ENCODE data around the gene CCDC116.
"Not testable (repeated sequence)": the region's sequence is repeated elsewhere in the genome, so short reads cannot be mapped to it uniquely, and the experiment has no call there.

CCDC116 gene

GRCh38 chr22:21632237-21632895 is at the start of gene CCDC116:
Gene CCDC116, plus strand, starts transcription at chr22:21632760. Its CDS starts 422 bp downstream, at chr22:21633182.
- peak; percentile 91 to 93 for DNase-seq

GRCh38 chr22:21582801-21583740 is 49.5 kb upstream of the CCDC116 start:
- DNase-seq = no peak

- DNase-seq = no peak
Observed at GRCh38 chr22:21585389-21585788, 47.2 kb upstream of the CCDC116 start.

GRCh38 chr22:21587803-21588611 is 44.6 kb upstream of the CCDC116 start:
- no peak for DNase-seq

- DNase-seq = no peak
Observed at GRCh38 chr22:21589396-21589795, 43.2 kb upstream of the CCDC116 start.

GRCh38 chr22:21590809-21591641 is 41.5 kb upstream of the CCDC116 start:
- DNase-seq = no peak

GRCh38 chr22:21591695-21592094 is 40.9 kb upstream of the CCDC116 start:
- no peak for DNase-seq

- DNase-seq = no peak
Observed at GRCh38 chr22:21592422-21592821, 40.1 kb upstream of the CCDC116 start.

GRCh38 chr22:21593406-21594232 is 38.9 kb upstream of the CCDC116 start:
- peak; percentile 2 to 8 for DNase-seq

- DNase-seq = no peak
Observed at GRCh38 chr22:21594865-21595452, 37.6 kb upstream of the CCDC116 start.

GRCh38 chr22:21596356-21597135 is 36.0 kb upstream of the CCDC116 start:
- DNase-seq = not testable (repeated sequence)

- DNase-seq = no peak
Observed at GRCh38 chr22:21598302-21598701, 34.3 kb upstream of the CCDC116 start.

GRCh38 chr22:21599053-21599893 is 33.3 kb upstream of the CCDC116 start:
- no peak for DNase-seq

GRCh38 chr22:21602579-21602978 is 30.0 kb upstream of the CCDC116 start:
- DNase-seq = no peak

GRCh38 chr22:21603973-21604372 is 28.6 kb upstream of the CCDC116 start:
- DNase-seq = no peak

- DNase-seq = no peak
Observed at GRCh38 chr22:21605887-21606564, 26.5 kb upstream of the CCDC116 start.

- no peak for DNase-seq
Observed at GRCh38 chr22:21606775-21607174, 25.8 kb upstream of the CCDC116 start.

- DNase-seq = not testable (repeated sequence)
Observed at GRCh38 chr22:21609556-21610157, 22.9 kb upstream of the CCDC116 start.

All from SHP77 (cell line).